DOHH2 (cell line): ENCODE measurements around the gene RANBP3.

Experiments used
- H3F3A ChIP-seq: fragments of 200-600 bp; sonication (generic), shearing (Covaris generic); 2 replicates; pipeline ENCODE4 v1.6.0; 2016; ENCODE audit warnings: antibody characterized with exemption, mild to moderate bottlenecking; ENCODE audit not compliant: control insufficient read depth, insufficient read depth
- H3K27ac ChIP-seq: fragments of 200-600 bp; sonication (generic); 2 replicates; pipeline ENCODE4 v1.5.1; 2014; ENCODE audit warnings: low read depth, mild to moderate bottlenecking, low read length, moderate library complexity
- H3K27me3 ChIP-seq: fragments of 200-600 bp; sonication (generic); 2 replicates; pipeline ENCODE4 v1.6.1; 2014; ENCODE audit warnings: mild to moderate bottlenecking, low read length, mixed read lengths; ENCODE audit not compliant: control insufficient read depth
- H3K36me3 ChIP-seq: fragments of 200-600 bp; sonication (generic); 2 replicates; pipeline ENCODE4 v1.6.1; 2014; ENCODE audit warnings: mild to moderate bottlenecking, low read length, moderate library complexity, mixed read lengths; ENCODE audit not compliant: control insufficient read depth
- H3K4me1 ChIP-seq: fragments of 200-600 bp; sonication (generic); 2 replicates; pipeline ENCODE4 v1.6.1; 2014; ENCODE audit warnings: mild to moderate bottlenecking, low read length, mixed read lengths; ENCODE audit not compliant: control insufficient read depth
- H3K4me2 ChIP-seq: fragments of 200-600 bp; sonication (generic); 2 replicates; pipeline ENCODE4 v1.6.0; 2014; ENCODE audit warnings: mild to moderate bottlenecking, low read length, moderate library complexity
- H3K4me3 ChIP-seq: fragments of 200-600 bp; sonication (generic); 2 replicates; pipeline ENCODE4 v1.5.1; 2014; ENCODE audit warnings: mild to moderate bottlenecking, low read length, mixed read lengths
- H3K79me2 ChIP-seq: fragments of 200-600 bp; sonication (generic); 2 replicates; pipeline ENCODE4 v1.6.1; 2014; ENCODE audit warnings: mild to moderate bottlenecking, low read length, mixed read lengths; ENCODE audit not compliant: control insufficient read depth
- H3K9me2 ChIP-seq: fragments of 200-600 bp; sonication (generic); replicated peaks from 2 replicates; pipeline ENCODE4 v1.6.1; 2014; ENCODE audit warnings: mild to moderate bottlenecking, low read length, mixed read lengths; ENCODE audit not compliant: control insufficient read depth
- H3K9me3 ChIP-seq: fragments of 200-600 bp; sonication (generic); 2 replicates; pipeline ENCODE4 v1.6.1; 2014; ENCODE audit warnings: antibody characterized with exemption, low read length, mixed read lengths; ENCODE audit not compliant: control insufficient read depth, insufficient read depth
- H4K20me1 ChIP-seq: fragments of 200-600 bp; sonication (generic); 2 replicates; pipeline ENCODE4 v1.6.0; 2014; ENCODE audit warnings: low read depth, mild to moderate bottlenecking, antibody characterized with exemption, low read length, moderate library complexity; ENCODE audit not compliant: control insufficient read depth, insufficient read depth
- CTCF ChIP-seq: fragments of 200-600 bp; sonication (generic); IDR thresholded peaks from one replicate; pipeline ENCODE4 v1.5.1; 2014; ENCODE audit warnings: antibody characterized with exemption, mild to moderate bottlenecking, low read depth, low read length; ENCODE audit not compliant: poor library complexity, severe bottlenecking
- EZH2phosphoT487 ChIP-seq: fragments of 200-600 bp; sonication (generic); IDR thresholded peaks from 2 replicates; pipeline ENCODE4 v1.6.1; 2017; ENCODE audit warnings: borderline replicate concordance, mild to moderate bottlenecking, antibody characterized with exemption, low read length, moderate library complexity, mixed read lengths

Gene RANBP3

GRCh38 chr19:5922161-5922545 is 55.8 kb downstream of the RANBP3 start:
- Histone ChIP-seq H3F3A (no peaks in the 10 kb centered on the region), H3K36me3 (peaks cover 70% of the 10 kb centered on the region), H3K4me1 (no peaks in the 10 kb centered on the region), H3K9me2 (no peaks in the 10 kb centered on the region), H3K27me3 (no peaks in the 10 kb centered on the region), H3K4me3 (no peak overlapping the region), H3K27ac (no peak overlapping the region), H4K20me1 (no peaks in the 10 kb centered on the region), H3K9me3 (no peaks in the 10 kb centered on the region), H3K4me2 (no peak overlapping the region), H3K79me2 (no peaks in the 10 kb centered on the region)
- no peak for TF ChIP-seq EZH2phosphoT487
- TF ChIP-seq CTCF: no peak

- H3K79me2 ChIP-seq: no peaks in the 10 kb centered on the region
- no peaks in the 10 kb centered on the region for H3K9me3 ChIP-seq
- H3K4me2 ChIP-seq: no peak overlapping the region
- H3K4me3 ChIP-seq: no peak overlapping the region
- H3K27ac ChIP-seq: no peak overlapping the region
- no peaks in the 10 kb centered on the region for H3K27me3 ChIP-seq
- TF ChIP-seq EZH2phosphoT487 (no peak), CTCF (no peak)
- H4K20me1 ChIP-seq: no peaks in the 10 kb centered on the region
- H3K9me2 ChIP-seq: no peaks in the 10 kb centered on the region
- H3K36me3 ChIP-seq: peaks cover 70% of the 10 kb centered on the region
- no peaks in the 10 kb centered on the region for H3K4me1 ChIP-seq
- H3F3A ChIP-seq: no peaks in the 10 kb centered on the region
These were observed 56.3 kb downstream of the RANBP3 start for GRCh38 chr19:5921516-5922160.

- no peak for TF ChIP-seq EZH2phosphoT487
- no peak for TF ChIP-seq CTCF
These were observed 59.4 kb downstream of the RANBP3 start for GRCh38 chr19:5918463-5919079.

More at GRCh38 chr19:5918463-5919079, 59.4 kb downstream of the RANBP3 start:
- Histone ChIP-seq H3K9me3 (no peaks in the 10 kb centered on the region), H3K36me3 (peaks cover 55% of the 10 kb centered on the region), H4K20me1 (no peaks in the 10 kb centered on the region), H3K4me1 (no peaks in the 10 kb centered on the region), H3K27ac (no peak overlapping the region), H3K9me2 (no peaks in the 10 kb centered on the region), H3K79me2 (no peaks in the 10 kb centered on the region), H3F3A (no peaks in the 10 kb centered on the region), H3K4me2 (no peak overlapping the region), H3K4me3 (no peak overlapping the region), H3K27me3 (no peaks in the 10 kb centered on the region)
